Measurements from ENCODE around the gene EOMES.

EOMES gene

GRCh38 chr3:27719314-27720003 is 2.7 kb downstream of the EOMES start:
- DNase-seq, result no peak

DNA sequence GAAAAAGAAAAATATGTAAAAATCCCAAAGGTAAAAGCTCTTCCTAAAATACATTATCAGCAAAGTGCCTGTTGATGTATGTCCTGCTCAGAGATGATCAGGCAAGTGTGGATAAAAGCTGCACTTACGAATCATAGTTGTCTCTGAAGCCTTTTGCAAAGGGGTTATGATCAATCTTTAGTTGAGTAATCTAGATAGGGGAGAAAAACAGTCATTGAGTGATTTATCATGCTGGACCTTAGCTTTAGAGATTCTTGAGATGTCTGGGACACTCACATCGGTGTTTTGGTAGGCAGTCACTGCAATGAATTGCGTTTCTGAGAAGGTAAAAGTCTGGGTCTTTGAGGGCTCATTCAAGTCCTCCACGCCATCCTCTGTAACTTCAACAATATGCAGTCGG is 3.7 kb downstream of the EOMES start:
- DNase-seq, result no peak

DNA sequence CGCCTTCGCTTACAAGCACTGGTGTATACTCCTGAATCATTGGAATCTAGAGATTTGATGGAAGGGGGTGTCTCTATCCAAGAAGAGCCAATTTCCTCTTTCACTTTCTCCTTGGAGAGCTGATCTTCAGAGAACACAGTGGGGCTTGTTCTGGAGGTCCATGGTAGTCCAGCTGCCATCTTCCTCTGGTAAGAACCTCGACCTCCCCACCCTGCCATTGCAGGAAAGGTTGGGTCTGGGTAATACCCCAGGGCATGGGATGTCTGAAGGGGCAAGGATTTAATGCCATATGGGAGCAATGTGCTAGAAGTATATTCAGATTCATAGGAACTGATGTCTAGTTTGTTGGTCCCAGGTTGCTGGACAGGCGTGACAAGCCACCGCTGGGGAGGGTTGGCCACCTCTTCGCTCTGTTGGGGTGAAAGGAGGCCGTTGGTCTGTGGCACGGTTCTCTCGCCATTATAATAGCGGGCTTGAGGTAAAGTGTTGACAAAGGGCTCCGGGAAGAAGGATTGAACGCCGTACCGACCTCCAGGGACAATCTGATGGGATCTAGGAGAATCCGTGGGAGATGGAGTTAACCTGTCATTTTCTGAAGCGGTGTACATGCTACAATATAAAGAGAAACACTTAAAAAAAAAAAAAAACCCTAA is 4.8 kb downstream of the EOMES start:
- DNase-seq, result no peak

DNA sequence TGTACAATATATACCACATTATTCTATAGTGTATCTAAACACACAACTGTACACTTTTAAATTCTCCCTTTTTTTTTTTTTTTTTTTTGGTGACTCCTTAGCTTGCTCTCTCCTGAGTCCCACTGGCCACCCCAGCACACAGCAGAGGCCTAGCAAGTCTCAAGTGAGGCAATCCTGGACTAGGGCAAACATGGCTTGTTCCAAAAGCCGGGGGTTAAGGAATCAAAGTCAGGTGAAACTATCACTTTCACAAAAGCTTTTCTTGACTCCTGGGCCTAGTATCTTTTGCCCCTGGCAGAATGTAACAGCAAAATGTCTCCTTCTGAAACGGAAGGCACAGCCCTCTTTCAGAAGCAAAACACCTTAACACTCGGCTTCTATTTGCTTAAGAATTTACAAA is 5.8 kb downstream of the EOMES start:
- no peak for DNase-seq

- DNase-seq, result no peak
These were observed 6.3 kb downstream of the EOMES start for GRCh38 chr3:27715863-27716262.

DNA sequence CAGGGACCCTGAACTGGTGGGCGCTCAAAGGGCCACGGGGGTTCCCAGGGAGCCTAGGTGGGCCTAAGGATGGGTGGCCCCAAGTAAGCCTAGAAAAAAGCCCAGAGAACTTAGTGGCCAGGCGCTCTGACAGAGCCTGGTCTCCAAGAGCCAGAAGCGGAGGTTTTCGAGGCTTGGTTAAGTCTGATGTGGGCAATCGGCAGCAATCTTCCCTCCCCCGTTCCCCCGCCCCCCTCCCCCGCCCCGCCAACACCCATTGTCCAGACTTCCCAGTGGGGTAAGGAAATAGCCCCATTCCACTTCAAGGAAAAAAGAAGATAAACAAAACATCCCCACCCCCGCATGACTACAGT is 6.7 kb downstream of the EOMES start:
- DNase-seq, result no peak

GRCh38 chr3:27714692-27715453 is 7.2 kb downstream of the EOMES start:
- DNase-seq, result no peak

DNA sequence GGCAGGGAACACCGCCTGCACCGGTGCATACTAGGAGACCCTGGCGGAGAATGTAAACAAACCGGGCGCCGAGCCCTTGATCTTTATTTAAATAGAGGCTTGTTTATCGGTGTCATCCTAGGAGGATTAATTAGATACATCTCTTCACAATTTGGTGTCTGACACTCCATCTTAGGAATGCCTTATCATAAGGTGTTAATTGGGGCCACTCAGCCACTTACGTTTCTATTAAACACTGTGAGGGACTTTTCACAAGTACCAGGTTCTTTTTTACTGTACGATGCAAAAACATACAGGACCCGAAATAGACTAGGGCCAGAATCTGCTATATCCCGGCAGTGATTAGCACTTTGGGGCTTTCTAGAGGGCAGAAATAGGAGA is 8.0 kb downstream of the EOMES start:
- DNase-seq, result no peak

GRCh38 chr3:27713435-27714145 is 8.5 kb downstream of the EOMES start:
- no peak for DNase-seq

- no peak for DNase-seq
These were observed 9.1 kb downstream of the EOMES start for GRCh38 chr3:27713078-27713423.

GRCh38 chr3:27712136-27713077 is 9.7 kb downstream of the EOMES start:
- DNase-seq, result peak; percentile 35

GRCh38 chr3:27708250-27708649 is 13.9 kb downstream of the EOMES start:
- no peak for DNase-seq

DNA sequence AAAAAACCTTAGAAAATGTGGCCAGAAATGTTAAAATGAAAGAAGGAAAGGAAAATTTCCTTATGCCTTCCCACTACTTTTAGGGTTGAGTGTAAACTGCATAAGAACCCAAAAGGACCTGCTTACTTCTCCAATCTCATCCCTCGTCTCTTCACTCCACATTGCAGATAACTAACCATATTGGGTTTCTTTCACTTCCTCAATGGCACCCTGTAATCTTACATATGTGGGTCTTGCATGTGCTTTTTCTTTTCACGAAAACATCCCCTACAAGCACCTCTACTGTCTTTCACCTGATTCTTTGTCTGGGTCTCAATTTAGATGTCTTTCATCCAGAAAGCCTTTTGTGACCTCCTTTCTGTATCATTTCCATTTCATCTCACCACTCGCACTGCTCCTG is 23.1 kb downstream of the EOMES start:
- no peak for DNase-seq

DNA sequence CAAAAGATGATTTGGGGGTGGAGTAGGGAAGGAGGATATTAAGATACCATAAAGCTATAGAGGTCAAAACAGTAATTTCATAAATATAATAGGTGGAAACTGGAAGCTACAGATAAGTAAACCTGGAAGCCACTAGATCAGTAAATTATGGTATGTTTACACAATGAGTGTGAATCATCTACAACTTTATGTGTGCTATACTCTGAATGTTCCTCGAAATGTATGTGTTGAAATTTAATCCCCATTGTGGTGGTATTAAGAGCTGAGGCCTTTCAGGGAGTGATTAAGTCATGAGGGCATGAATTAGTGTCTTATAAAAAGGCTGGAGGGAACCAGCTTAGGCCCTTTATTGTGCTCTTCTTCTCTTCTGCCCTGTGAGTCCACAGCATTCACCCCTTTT is 25.2 kb downstream of the EOMES start:
- no peak for DNase-seq

GRCh38 chr3:27695636-27696035 is 26.5 kb downstream of the EOMES start:
- no peak for DNase-seq

- DNase-seq, result no peak
These were observed 34.1 kb downstream of the EOMES start for GRCh38 chr3:27688053-27688452.

DNA sequence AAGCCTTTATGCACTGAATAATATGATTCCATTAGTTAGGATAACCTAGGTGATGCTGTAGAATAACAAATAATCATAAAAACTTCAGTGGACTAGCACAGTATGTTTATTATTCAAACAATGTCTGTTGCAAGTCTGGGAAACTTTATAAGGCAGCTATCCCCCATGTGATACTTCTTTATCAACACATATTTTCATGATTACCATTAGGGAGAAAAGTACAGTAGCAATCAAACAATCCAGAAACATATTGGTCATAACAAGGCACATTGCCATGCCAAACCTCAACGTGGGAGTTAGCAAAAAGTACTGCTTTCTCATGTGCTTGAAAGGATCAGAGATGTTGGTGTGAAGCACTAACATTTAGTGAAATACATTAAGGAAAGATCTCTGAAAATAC is 35.5 kb downstream of the EOMES start:
- no peak for DNase-seq

DNA sequence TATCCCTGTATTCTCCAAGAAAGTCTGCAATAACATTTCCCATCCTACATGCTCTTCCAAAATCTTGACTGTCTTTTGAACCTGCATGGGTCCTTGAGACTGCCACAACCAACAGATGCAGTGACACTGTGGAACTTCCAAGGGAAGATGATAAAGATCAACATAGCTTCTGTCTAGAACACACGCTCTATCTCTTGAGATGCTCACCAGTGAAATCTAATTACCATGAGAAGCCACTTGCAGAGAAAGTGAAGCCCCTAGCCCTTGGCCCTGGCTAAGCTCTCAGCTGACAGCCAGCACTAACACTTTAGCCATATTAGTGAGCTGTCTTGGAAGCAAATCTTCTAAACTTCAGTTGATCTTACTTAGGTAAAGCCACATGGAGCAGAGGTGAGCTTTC is 36.6 kb downstream of the EOMES start:
- DNase-seq, result no peak

DNA sequence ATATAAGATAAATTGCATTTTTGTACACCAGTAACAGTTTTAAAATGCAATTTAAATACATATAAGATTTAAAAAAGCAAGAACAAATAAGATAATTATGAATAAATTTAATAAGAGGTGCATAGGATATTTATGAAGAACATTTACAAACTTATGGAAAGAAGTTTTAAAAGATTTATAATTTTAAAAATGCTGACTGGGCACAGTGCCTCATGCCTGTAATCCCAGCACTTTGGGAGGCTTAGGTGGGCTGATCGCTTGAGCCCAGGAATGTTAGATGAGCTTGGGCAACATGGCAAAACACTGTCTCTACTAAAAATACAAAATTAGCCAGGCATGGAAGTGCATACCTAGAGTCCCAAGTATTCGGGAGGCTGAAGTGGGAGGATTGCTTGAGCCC is 37.8 kb downstream of the EOMES start:
- DNase-seq, result no peak

DNA sequence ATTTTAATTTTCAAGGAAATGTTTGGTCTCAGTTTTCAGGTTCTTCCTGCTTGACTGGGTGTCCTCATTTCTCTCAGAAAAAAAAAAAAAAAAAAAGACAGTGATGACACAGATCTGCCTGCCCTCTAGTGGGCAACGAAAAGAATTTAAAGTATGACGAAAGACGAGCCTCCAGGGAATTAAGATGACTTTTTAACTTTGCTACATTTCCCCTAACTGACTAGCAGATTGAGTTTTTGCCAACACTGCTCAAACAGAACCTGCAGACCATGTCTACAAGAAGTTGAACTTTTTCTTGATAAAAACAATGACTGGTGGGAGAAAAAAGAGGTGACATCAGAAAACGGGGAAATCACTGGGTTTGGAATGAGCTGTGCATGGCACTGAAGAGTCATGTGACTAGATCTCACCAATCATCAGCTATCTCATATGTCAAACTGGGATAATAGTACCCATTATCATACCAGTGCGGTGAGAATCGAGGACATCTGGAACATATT is 40.8 kb downstream of the EOMES start:
- DNase-seq, result peak; percentile 94

DNA sequence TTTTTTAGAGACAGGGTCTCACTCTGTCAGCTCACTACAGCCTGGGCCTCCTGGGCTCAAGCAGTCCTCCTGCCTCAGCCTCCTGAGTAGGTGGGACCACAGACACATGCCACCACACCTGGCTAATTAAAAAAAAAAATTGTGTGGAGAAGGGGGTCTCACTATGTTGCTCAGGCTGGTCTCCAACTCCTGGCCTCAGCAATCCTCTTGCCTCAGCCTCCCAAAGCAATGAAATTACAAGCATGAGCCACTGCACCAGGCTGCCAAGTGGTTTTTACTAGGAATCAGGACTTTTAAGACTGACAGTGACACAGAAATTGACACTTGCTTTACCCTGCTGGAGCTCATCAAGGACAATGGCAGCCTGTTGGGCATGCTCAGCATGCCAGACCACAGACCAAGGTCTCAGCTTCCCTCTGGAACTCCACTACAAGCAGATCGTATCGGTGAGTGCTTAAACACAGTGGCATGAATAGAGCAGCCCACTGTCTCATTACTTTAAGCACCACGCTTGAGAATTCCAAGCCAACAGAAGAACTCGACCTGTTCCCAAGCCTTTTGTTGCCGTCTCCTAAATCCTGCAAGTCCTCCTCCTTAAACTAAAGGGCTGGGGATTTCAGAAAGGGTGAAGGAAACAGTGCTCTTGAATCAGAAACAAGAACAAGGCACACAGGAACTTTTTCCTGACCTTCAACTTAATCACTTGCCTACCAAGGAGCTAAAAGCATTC is 41.4 kb downstream of the EOMES start:
- DNase-seq, result no peak

GRCh38 chr3:27679691-27680090 is 42.4 kb downstream of the EOMES start:
- no peak for DNase-seq
